Neural progenitor cell (in vitro differentiated cells): Measurements from ENCODE around the gene RNASEH2A.

Source experiments
- CTCF ChIP-seq: fragments of 200-600 bp; sonication (generic); IDR thresholded peaks from 2 replicates; pipeline ENCODE4 v1.5.1; 2017; ENCODE audit warnings: antibody characterized with exemption, mild to moderate bottlenecking
- EZH2 ChIP-seq: fragments of 200-600 bp; sonication (generic); IDR thresholded peaks from 2 replicates; pipeline ENCODE4 v1.6.1; 2017; ENCODE audit warnings: antibody characterized with exemption, mild to moderate bottlenecking, moderate library complexity
- EZH2phosphoT487 ChIP-seq: fragments of 200-600 bp; sonication (generic); IDR thresholded peaks from 2 replicates; pipeline ENCODE4 v1.6.1; 2017; ENCODE audit warnings: antibody characterized with exemption

GRCh38 chr19:12784394-12784870, 22.0 kb upstream of the RNASEH2A start:
- TF ChIP-seq CTCF, result no peak
- no peak for TF ChIP-seq EZH2phosphoT487
- TF ChIP-seq EZH2, result no peak
